ENCODE results near the gene CD58. TPM values are rescaled to one million over a fixed set of nuclear protein-coding genes. Genes with fewer than 3 reads are reported as not detected.

CD58 gene
- polyA plus RNA-seq, 1 of the 3 experiments (the other 2 are of a cell fraction): 18.1 TPM

DNA sequence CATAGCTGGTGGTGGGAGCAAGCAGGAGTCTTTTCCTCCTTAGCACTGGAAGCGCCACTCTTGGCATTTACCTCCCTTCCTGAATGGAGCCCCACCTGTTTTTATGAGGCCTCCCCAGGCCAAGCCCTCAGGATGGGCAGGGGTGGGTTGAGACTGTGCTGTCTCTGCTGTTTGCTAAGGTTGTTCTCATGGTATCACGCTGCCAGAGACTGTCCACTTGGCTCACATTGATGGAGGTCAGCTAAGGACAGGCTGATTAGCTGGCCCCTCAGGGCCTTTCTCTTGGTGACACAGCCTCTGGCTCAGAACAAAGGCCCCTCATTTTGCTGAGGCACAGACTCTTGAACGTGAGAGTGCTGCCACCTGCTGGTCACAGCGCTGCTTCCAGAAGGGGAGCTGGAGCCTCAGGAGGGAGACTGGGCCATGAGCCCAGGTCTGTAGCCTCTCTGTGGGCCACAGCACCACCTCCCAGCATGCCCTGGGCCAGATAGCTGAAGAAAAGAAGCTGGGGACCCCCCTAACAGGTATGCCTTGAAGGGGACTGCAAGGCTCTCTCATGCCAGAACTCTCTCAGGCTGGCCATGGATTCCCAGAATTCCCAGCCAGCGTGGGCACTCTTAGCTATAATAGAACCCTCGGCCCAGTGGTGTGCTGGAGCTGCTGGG, 85.6 kb downstream of the CD58 start:
- Histone ChIP-seq H3K9me3 (no peaks in the 10 kb centered on the region), H3K4me3 (ENCODE audit: low read depth in 2 of 2, low read length in 1 of 2) (peak overlapping the region in 1 of 2 experiments; percentile 33; a peak in 1 of 4 replicates), H3K9me2 (no peaks in the 10 kb centered on the region), H3K27me3 (ENCODE audit: insufficient read depth) (no peaks in the 10 kb centered on the region), H3K4me1 (ENCODE audit: control insufficient read depth in 1 of 2, insufficient read depth in 2 of 2, low read depth in 1 of 2, low read length in 1 of 2) (peaks cover 15 to 48% of the 10 kb centered on the region in 2 experiments; a peak in 3 of 4 replicates), H3F3A (replicated peaks; ENCODE audit: insufficient read depth) (no peaks in the 10 kb centered on the region), H3K4me2 (no peak overlapping the region), H2AFZ (ENCODE audit: low read depth) (peak overlapping the region; percentile 44; the same call in 1 of the 2 replicates), H3K36me3 (replicated peaks in 1 of 2; ENCODE audit: control insufficient read depth in 1 of 2, insufficient read depth in 2 of 2, low read length in 1 of 2) (no peaks in the 10 kb centered on the region), H3K27ac (ENCODE audit: low read depth in 2 of 2, low read length in 1 of 2) (peak overlapping the region in 1 of 2 experiments; percentile 58; a peak in 2 of 4 replicates), H3K79me2 (ENCODE audit: insufficient read depth) (no peaks in the 10 kb centered on the region), H4K20me1 (ENCODE audit: insufficient read depth) (no peaks in the 10 kb centered on the region), H3K9ac (no peak overlapping the region)
- ChIA-PET POLR2A (interaction anchor here (0.7 to 2.7 kb wide), 9 partner anchors 11 to 346 kb away, joined by 3 to 29 read pairs (median 4); partner anchors contain the start of gene ATP1A1), CTCF (interaction anchor here (0.6 to 29.6 kb wide), 95 partner anchors 8 to 676 kb away, joined by 3 to 1099 read pairs (median 5); partner anchors contain the start of genes ATP1A1, MAB21L3 and TTF2)
- peak; percentile 85 for DNase-seq
- WGBS (ENCODE audit: low lambda C conversion rate): 29% methylated on average over 4 of the region's 6 CpGs
- TF ChIP-seq, protein P1, sequence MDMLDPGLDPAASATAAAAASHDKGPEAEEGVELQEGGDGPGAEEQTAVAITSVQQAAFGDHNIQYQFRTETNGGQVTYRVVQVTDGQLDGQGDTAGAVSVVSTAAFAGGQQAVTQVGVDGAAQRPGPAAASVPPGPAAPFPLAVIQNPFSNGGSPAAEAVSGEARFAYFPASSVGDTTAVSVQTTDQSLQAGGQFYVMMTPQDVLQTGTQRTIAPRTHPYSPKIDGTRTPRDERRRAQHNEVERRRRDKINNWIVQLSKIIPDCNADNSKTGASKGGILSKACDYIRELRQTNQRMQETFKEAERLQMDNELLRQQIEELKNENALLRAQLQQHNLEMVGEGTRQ (IDR thresholded peaks at IDR 0.05; ENCODE audit: borderline replicate concordance, low read depth, low read length): no peak
- TF ChIP-seq, protein P2, sequence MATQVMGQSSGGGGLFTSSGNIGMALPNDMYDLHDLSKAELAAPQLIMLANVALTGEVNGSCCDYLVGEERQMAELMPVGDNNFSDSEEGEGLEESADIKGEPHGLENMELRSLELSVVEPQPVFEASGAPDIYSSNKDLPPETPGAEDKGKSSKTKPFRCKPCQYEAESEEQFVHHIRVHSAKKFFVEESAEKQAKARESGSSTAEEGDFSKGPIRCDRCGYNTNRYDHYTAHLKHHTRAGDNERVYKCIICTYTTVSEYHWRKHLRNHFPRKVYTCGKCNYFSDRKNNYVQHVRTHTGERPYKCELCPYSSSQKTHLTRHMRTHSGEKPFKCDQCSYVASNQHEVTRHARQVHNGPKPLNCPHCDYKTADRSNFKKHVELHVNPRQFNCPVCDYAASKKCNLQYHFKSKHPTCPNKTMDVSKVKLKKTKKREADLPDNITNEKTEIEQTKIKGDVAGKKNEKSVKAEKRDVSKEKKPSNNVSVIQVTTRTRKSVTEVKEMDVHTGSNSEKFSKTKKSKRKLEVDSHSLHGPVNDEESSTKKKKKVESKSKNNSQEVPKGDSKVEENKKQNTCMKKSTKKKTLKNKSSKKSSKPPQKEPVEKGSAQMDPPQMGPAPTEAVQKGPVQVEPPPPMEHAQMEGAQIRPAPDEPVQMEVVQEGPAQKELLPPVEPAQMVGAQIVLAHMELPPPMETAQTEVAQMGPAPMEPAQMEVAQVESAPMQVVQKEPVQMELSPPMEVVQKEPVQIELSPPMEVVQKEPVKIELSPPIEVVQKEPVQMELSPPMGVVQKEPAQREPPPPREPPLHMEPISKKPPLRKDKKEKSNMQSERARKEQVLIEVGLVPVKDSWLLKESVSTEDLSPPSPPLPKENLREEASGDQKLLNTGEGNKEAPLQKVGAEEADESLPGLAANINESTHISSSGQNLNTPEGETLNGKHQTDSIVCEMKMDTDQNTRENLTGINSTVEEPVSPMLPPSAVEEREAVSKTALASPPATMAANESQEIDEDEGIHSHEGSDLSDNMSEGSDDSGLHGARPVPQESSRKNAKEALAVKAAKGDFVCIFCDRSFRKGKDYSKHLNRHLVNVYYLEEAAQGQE (IDR thresholded peaks at IDR 0.05; ENCODE audit: low read depth, low read length): no peak
- peak; percentile 92 for TF ChIP-seq CTCF (IDR thresholded peaks at IDR 0.05)
- no peak for TF ChIP-seq SIN3A (IDR thresholded peaks at IDR 0.05; ENCODE audit: borderline replicate concordance, low read depth, low read length)
- TF ChIP-seq, protein P3, sequence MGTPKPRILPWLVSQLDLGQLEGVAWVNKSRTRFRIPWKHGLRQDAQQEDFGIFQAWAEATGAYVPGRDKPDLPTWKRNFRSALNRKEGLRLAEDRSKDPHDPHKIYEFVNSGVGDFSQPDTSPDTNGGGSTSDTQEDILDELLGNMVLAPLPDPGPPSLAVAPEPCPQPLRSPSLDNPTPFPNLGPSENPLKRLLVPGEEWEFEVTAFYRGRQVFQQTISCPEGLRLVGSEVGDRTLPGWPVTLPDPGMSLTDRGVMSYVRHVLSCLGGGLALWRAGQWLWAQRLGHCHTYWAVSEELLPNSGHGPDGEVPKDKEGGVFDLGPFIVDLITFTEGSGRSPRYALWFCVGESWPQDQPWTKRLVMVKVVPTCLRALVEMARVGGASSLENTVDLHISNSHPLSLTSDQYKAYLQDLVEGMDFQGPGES (IDR thresholded peaks at IDR 0.05; ENCODE audit: low read depth, low read length): no peak
- TF ChIP-seq ZBTB33 (IDR thresholded peaks at IDR 0.05; ENCODE audit: borderline replicate concordance, low read depth): no peak
- TF ChIP-seq FOSL2 (IDR thresholded peaks at IDR 0.05; ENCODE audit: borderline replicate concordance, low read depth): no peak
- TF ChIP-seq TCF12 (IDR thresholded peaks at IDR 0.05): no peak
- TF ChIP-seq FOXJ3 (CRISPR knock-in tag; IDR thresholded peaks at IDR 0.05): no peak
- TF ChIP-seq EZH2phosphoT487 (IDR thresholded peaks at IDR 0.05; ENCODE audit: borderline replicate concordance, low read depth): no peak
- peak; percentile 96 for TF ChIP-seq RAD21 (IDR thresholded peaks at IDR 0.05; ENCODE audit: low read length)
- no peak for TF ChIP-seq JUND (IDR thresholded peaks at IDR 0.05)
- TF ChIP-seq TAF1 (IDR thresholded peaks at IDR 0.05; ENCODE audit: borderline replicate concordance, low read depth, low read length): no peak
- TF ChIP-seq RCOR1 (IDR thresholded peaks at IDR 0.05; ENCODE audit: low read length): no peak; the same call in 1 of the 2 replicates
- no peak for TF ChIP-seq YY1 (IDR thresholded peaks at IDR 0.05; ENCODE audit: low read depth)
- TF ChIP-seq ELF1 (IDR thresholded peaks at IDR 0.05): no peak
- no peak for TF ChIP-seq RXRA (IDR thresholded peaks at IDR 0.05; ENCODE audit: borderline replicate concordance, low read depth)
- TF ChIP-seq, protein P4, sequence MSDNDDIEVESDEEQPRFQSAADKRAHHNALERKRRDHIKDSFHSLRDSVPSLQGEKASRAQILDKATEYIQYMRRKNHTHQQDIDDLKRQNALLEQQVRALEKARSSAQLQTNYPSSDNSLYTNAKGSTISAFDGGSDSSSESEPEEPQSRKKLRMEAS (IDR thresholded peaks at IDR 0.05; ENCODE audit: low read depth): no peak
- no peak for TF ChIP-seq RFX5 (IDR thresholded peaks at IDR 0.05; ENCODE audit: low read length)
- no peak for TF ChIP-seq FOXM1 (IDR thresholded peaks at IDR 0.05; ENCODE audit: low read depth)
- no peak for TF ChIP-seq GATA2 (CRISPR knock-in tag; IDR thresholded peaks at IDR 0.05)
- TF ChIP-seq CHD2 (IDR thresholded peaks at IDR 0.05; ENCODE audit: low read length, partially characterized antibody): no peak
- no peak for TF ChIP-seq NFIC (IDR thresholded peaks at IDR 0.05; ENCODE audit: borderline replicate concordance)
